ENCODE data around the gene TRIM66.

The TRIM66 gene

GRCh38 chr11:8612522-8612921 is 69.9 kb downstream of the TRIM66 start:
- no peak for DNase-seq (ENCODE audit: low read depth in 2 of 3, low spot score in 2 of 3)

GRCh38 chr11:8610532-8611116 is 71.8 kb downstream of the TRIM66 start:
- no peak for DNase-seq (ENCODE audit: low read depth in 2 of 3, low spot score in 2 of 3)

- DNase-seq (ENCODE audit: low read depth in 2 of 3, low spot score in 2 of 3), result no peak
Measured at GRCh38 chr11:8608652-8609051, 73.8 kb downstream of the TRIM66 start.

GRCh38 chr11:8605971-8606563 is 76.4 kb downstream of the TRIM66 start:
- no peak for DNase-seq (ENCODE audit: low read depth in 2 of 3, low spot score in 2 of 3)

GRCh38 chr11:8604078-8604723 is 78.3 kb downstream of the TRIM66 start:
- DNase-seq (ENCODE audit: low read depth in 2 of 3, low spot score in 2 of 3), result peak in 1 of 3 experiments; percentile 23

- DNase-seq (ENCODE audit: low read depth in 2 of 3, low spot score in 2 of 3), result no peak
Measured at GRCh38 chr11:8603696-8604077, 78.8 kb downstream of the TRIM66 start.

- DNase-seq (ENCODE audit: low read depth in 2 of 3, low spot score in 2 of 3), result no peak
Measured at GRCh38 chr11:8601376-8602133, 80.9 kb downstream of the TRIM66 start.

GRCh38 chr11:8598506-8598905 is 84.0 kb downstream of the TRIM66 start:
- DNase-seq (ENCODE audit: low read depth in 2 of 3, low spot score in 2 of 3), result no peak

GRCh38 chr11:8597182-8597581 is 85.3 kb downstream of the TRIM66 start:
- DNase-seq (ENCODE audit: low read depth in 2 of 3, low spot score in 2 of 3), result no peak

GRCh38 chr11:8596504-8597046 is 85.9 kb downstream of the TRIM66 start:
- no peak for DNase-seq (ENCODE audit: low read depth in 2 of 3, low spot score in 2 of 3)

- peak; percentile 21 to 40 (median 36) for DNase-seq (ENCODE audit: low read depth in 2 of 3, low spot score in 2 of 3)
Measured at GRCh38 chr11:8593935-8594909, 88.2 kb downstream of the TRIM66 start, which contains the start of gene STK33. Gene STK33, minus strand, starts transcription at chr11:8594228. Its CDS starts 119,323 bp downstream, at chr11:8474905.

GRCh38 chr11:8593455-8593854 is 89.0 kb downstream of the TRIM66 start:
- DNase-seq (ENCODE audit: low read depth in 2 of 3, low spot score in 2 of 3), result no peak

GRCh38 chr11:8587915-8588314 is 94.5 kb downstream of the TRIM66 start:
- DNase-seq (ENCODE audit: low read depth in 2 of 3, low spot score in 2 of 3), result no peak

GRCh38 chr11:8586805-8587204 is 95.7 kb downstream of the TRIM66 start:
- no peak for DNase-seq (ENCODE audit: low read depth in 2 of 3, low spot score in 2 of 3)

- DNase-seq (ENCODE audit: low read depth in 2 of 3, low spot score in 2 of 3), result no peak
Measured at GRCh38 chr11:8586184-8586583, 96.3 kb downstream of the TRIM66 start.

- no peak for DNase-seq (ENCODE audit: low read depth in 2 of 3, low spot score in 2 of 3)
Measured at GRCh38 chr11:8584511-8584910, 98.0 kb downstream of the TRIM66 start.

- no peak for DNase-seq (ENCODE audit: low read depth in 2 of 3, low spot score in 2 of 3)
Measured at GRCh38 chr11:8584082-8584481, 98.4 kb downstream of the TRIM66 start.

- DNase-seq (ENCODE audit: low read depth in 2 of 3, low spot score in 2 of 3), result no peak
Measured at GRCh38 chr11:8581300-8581699, 101.2 kb downstream of the TRIM66 start.

GRCh38 chr11:8577791-8578581 is 104.5 kb downstream of the TRIM66 start:
- no peak for DNase-seq (ENCODE audit: low read depth in 2 of 3, low spot score in 2 of 3)

- no peak for DNase-seq (ENCODE audit: low read depth in 2 of 3, low spot score in 2 of 3)
Measured at GRCh38 chr11:8574798-8575197, 107.7 kb downstream of the TRIM66 start.
